K562 (cell line): ENCODE measurements around the gene IMMP2L. TPM values are rescaled to one million over a fixed set of nuclear protein-coding genes. Genes with fewer than 3 reads are reported as not detected.

Experiments used
- CBFA2T3 ChIP-seq: fragments of 450-650 bp; IDR thresholded peaks from 2 replicates; pipeline ENCODE4 v1.6.1; 2017
- CBX3 ChIP-seq, 2 experiments: IDR thresholded peaks; 1 replicate in 1 of 2; 2 replicates in 1 of 2; pipeline ENCODE4 v1.6.1; 2012; ENCODE audit warnings: inconsistent platforms in 2 of 2, low read length in 2 of 2, borderline replicate concordance in 1 of 2, control low read depth in 1 of 2
- CC2D1A ChIP-seq: fragments of 450-650 bp; IDR thresholded peaks from 2 replicates; pipeline ENCODE4 v1.6.1; 2017; ENCODE audit warnings: mild to moderate bottlenecking
- FOSL1 ChIP-seq: fragments of 200-800 bp; sonication (Bioruptor generic); conservative IDR thresholded peaks from 2 replicates; pipeline ENCODE4 v1.6.1; 2016; ENCODE audit warnings: missing genetic modification characterization, missing compliant biosample characterization
- FOXA3 ChIP-seq, 2 experiments: fragments of 450-650 bp in 1 of 2; sonication (generic) in 1 of 2; formaldehyde crosslinking; IDR thresholded peaks in 1 of 2; conservative IDR thresholded peaks in 1 of 2; 2 replicates each; pipeline versions ENCODE4 v1.4.0 to v1.8.0; 2020 to 2022; ENCODE audit warnings: mild to moderate bottlenecking in 2 of 2, missing genetic modification reagents in 1 of 2
- KLF6 ChIP-seq: fragments of 250-450 bp; sonication (Bioruptor Pico); IDR thresholded peaks from 2 replicates; pipeline ENCODE4 v1.4.0; 2020; ENCODE audit warnings: mild to moderate bottlenecking, moderate library complexity, borderline replicate concordance
- MAZ ChIP-seq, 2 experiments: fragments of 450-650 bp in 1 of 2; sonication (generic) in 1 of 2; formaldehyde crosslinking; IDR thresholded peaks in 1 of 2; conservative IDR thresholded peaks in 1 of 2; 2 replicates each; pipeline versions ENCODE4 v1.4.0 to v1.5.0; 2020; ENCODE audit warnings: mild to moderate bottlenecking in 1 of 2, missing genetic modification reagents in 1 of 2
- MTF1 ChIP-seq: fragments of 250-450 bp; sonication (Bioruptor Pico); IDR thresholded peaks from 2 replicates; pipeline ENCODE4 v1.9.0; 2021; ENCODE audit warnings: moderate library complexity, mild to moderate bottlenecking, inconsistent platforms, borderline replicate concordance
- MYBL2 ChIP-seq, 2 experiments: fragments of 450-650 bp in 1 of 2; sonication (generic) in 1 of 2; formaldehyde crosslinking in 1 of 2; IDR thresholded peaks; 2 replicates each; pipeline versions ENCODE4 v1.6.1 to v1.8.1; 2017 to 2022; ENCODE audit warnings: borderline replicate concordance in 1 of 2, inconsistent platforms in 1 of 2, low read depth in 1 of 2, mild to moderate bottlenecking in 1 of 2, missing genetic modification reagents in 1 of 2, moderate library complexity in 1 of 2
- NR4A1 ChIP-seq, 2 experiments: fragments of 250-450 bp in 1 of 2; fragments of 450-650 bp in 1 of 2; sonication (Bioruptor Pico) in 1 of 2; IDR thresholded peaks; 2 replicates each; pipeline versions ENCODE4 v1.4.0 to v1.6.1; 2016 to 2020; ENCODE audit warnings: mild to moderate bottlenecking in 2 of 2, missing compliant biosample characterization in 1 of 2, missing genetic modification characterization in 1 of 2, moderate library complexity in 1 of 2
- PCBP2 ChIP-seq: fragments of 200-400 bp; formaldehyde crosslinking; IDR thresholded peaks from 2 replicates; pipeline ENCODE4 v1.6.1; 2018; ENCODE audit warnings: low read length, low read depth, mild to moderate bottlenecking, moderate library complexity; ENCODE audit not compliant: poor library complexity, severe bottlenecking
- SETDB1 ChIP-seq: IDR thresholded peaks from one replicate; pipeline ENCODE4 v1.6.1; 2012; ENCODE audit warnings: low read length, control low read depth, inconsistent platforms
- WHSC1 ChIP-seq: IDR thresholded peaks from one replicate; pipeline ENCODE4 v1.6.1; 2012; ENCODE audit warnings: low read length, control low read depth, inconsistent platforms
- ZC3H4 ChIP-seq: sonication (generic); formaldehyde crosslinking; IDR thresholded peaks from 2 replicates; pipeline ENCODE4 v1.9.0; 2021; ENCODE audit warnings: missing genetic modification reagents, borderline replicate concordance
- ZNF224 ChIP-seq: sonication (generic); formaldehyde crosslinking; IDR thresholded peaks from 2 replicates; pipeline ENCODE4 v1.8.0; 2022; ENCODE audit warnings: mild to moderate bottlenecking, missing genetic modification reagents
- ZNF444 ChIP-seq: fragments of 250-450 bp; sonication (Bioruptor Pico); IDR thresholded peaks from 2 replicates; pipeline ENCODE4 v1.4.0; 2020; ENCODE audit warnings: mild to moderate bottlenecking, moderate library complexity
- ZNF778 ChIP-seq: fragments of 450-650 bp; formaldehyde crosslinking; IDR thresholded peaks from 2 replicates; pipeline ENCODE4 v1.4.0; 2020; ENCODE audit warnings: mild to moderate bottlenecking, moderate library complexity
- polyA plus RNA-seq, 8 experiments: library from polyadenylated mRNA; depleted of rRNA in 4 of 8; stranded (reverse) in 5 of 8; unstranded in 3 of 8; fragments of >200 nt; fragmentation: Nextera tagmentation in 2 of 8; fragmentation: Illumina TruSeq in 1 of 8; extraction: Ambion mirVana in 2 of 8; extraction: Trizol in 1 of 8; gene quantifications; 2 replicates each; pipeline versions ENCODE4 v1.2.1 to v1.2.3, GENCODE V29; 2011 to 2014; ENCODE audit warnings: inconsistent platforms in 1 of 8, missing spikeins in 1 of 8
- total RNA-seq, 7 experiments: library from RNA; depleted of rRNA in 6 of 7; stranded (reverse); fragments of >200 nt in 6 of 7; fragmentation: Illumina TruSeq in 2 of 7; extraction: Trizol in 2 of 7; gene quantifications; 2 replicates each; pipeline versions ENCODE4 v1.2.1 to v1.2.3, GENCODE V29; 2011 to 2021; ENCODE audit warnings: low replicate concordance in 1 of 7
- TF ChIP-seq, protein P1 (sequence below): conservative IDR thresholded peaks from 2 replicates; pipeline ENCODE4 v1.6.1; 2011; ENCODE audit warnings: low read depth, mild to moderate bottlenecking, low read length; ENCODE audit not compliant: control insufficient read depth
- TF ChIP-seq, protein P2 (sequence below): sonication (generic); IDR thresholded peaks from 2 replicates; pipeline ENCODE4 v1.6.1; 2016
- TF ChIP-seq, protein P3 (sequence below): fragments of 450-650 bp; IDR thresholded peaks from 2 replicates; pipeline ENCODE4 v1.6.1; 2016; ENCODE audit warnings: low read depth, mild to moderate bottlenecking, moderate library complexity
- TF ChIP-seq, protein P4 (sequence below): fragments of 250-450 bp; sonication (Bioruptor Pico); IDR thresholded peaks from 2 replicates; pipeline ENCODE4 v1.4.0; 2020; ENCODE audit warnings: mild to moderate bottlenecking

The IMMP2L gene
- total and polyA plus RNA-seq, 9 of the 15 experiments (the other 6 are each of a cell fraction or from before 2014, with no cell fraction given): 29.7 to 116 (median 53.0) TPM

DNA sequence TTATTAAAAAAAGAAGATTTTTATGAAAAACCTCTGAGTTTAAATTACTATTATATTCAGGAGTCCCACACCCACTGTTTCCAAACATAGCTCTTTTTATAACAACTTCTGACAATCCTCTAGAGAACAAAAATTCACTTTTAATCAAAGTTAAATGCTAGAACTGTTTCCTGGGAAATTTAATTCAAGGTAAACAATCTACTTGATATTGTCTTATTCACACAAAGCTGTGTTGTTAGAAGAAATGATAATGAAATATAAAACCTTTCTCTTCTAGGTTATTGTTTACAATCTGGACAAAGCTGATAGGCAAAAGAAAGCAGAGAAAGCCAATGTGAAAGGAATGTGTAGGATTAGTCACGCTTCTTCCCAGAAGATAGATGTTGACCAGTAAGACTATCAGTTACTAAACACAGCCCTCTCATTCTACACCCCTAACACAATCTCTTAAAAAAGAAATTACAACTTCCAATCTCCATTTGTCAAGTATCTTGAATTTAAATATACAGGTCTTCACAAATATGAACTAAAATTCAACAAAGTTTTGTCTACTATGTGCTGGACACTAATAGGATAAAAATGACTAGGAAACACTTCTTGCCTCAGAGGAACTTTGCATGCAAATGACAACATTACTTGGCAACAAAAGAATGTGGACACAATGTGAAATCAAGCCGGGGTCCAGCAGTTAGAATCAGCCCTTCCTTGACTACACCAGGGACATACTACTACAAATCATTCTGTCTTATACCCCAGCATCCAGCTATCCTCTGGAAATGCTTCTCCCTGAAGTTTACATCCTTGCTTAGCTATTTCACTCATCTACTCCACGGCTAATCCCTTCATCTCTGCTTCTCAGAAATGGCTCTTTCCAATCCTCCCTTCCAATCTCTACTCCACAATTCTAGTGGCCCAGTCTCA lies 123.7 kb downstream of the IMMP2L start (continued):
- TF ChIP-seq MTF1 (CRISPR knock-in tag) (no peak), ZNF224 (CRISPR knock-in tag) (no peak), ZNF778 (CRISPR knock-in tag) (no peak), MAZ (CRISPR knock-in tag; conservative IDR thresholded peaks at IDR 0.05 in 1 of 2, IDR thresholded peaks at IDR 0.05 in 1 of 2) (0 out of 4 replicates have a peak, but pooled peaks have one; percentile 16 to 35), ZNF444 (CRISPR knock-in tag) (no peak), ZC3H4 (CRISPR knock-in tag) (no peak), WHSC1 (no peak), MYBL2 (IDR thresholded peaks at IDR 0.05; ENCODE audit: low read depth) (peak; percentile 73), MYBL2 (CRISPR knock-in tag; IDR thresholded peaks at IDR 0.05; ENCODE audit: borderline replicate concordance) (no peak), CBFA2T3 (peak; percentile 99), KLF6 (CRISPR knock-in tag) (no peak), CBX3 (IDR thresholded peaks at IDR 0.05; ENCODE audit: borderline replicate concordance in 1 of 2, low read length in 2 of 2) (peak in 1 of 2 experiments; percentile 92; a peak in 1 of 3 replicates), PCBP2 (no peak), FOXA3 (CRISPR knock-in tag; conservative IDR thresholded peaks at IDR 0.05 in 1 of 2, IDR thresholded peaks at IDR 0.05 in 1 of 2) (peak in 1 of 2 experiments; percentile 84; a peak in 2 of 4 replicates), CC2D1A (peak; percentile 93), SETDB1 (no peak), FOSL1 (tag) (peak; percentile 99), NR4A1 (CRISPR knock-in tag; IDR thresholded peaks at IDR 0.05) (no peak), NR4A1 (tag; IDR thresholded peaks at IDR 0.05) (0 out of 2 replicates have a peak, but pooled peaks have one; percentile 35)
- TF ChIP-seq, protein P1, sequence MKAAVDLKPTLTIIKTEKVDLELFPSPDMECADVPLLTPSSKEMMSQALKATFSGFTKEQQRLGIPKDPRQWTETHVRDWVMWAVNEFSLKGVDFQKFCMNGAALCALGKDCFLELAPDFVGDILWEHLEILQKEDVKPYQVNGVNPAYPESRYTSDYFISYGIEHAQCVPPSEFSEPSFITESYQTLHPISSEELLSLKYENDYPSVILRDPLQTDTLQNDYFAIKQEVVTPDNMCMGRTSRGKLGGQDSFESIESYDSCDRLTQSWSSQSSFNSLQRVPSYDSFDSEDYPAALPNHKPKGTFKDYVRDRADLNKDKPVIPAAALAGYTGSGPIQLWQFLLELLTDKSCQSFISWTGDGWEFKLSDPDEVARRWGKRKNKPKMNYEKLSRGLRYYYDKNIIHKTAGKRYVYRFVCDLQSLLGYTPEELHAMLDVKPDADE: no peak
- TF ChIP-seq, protein P2, sequence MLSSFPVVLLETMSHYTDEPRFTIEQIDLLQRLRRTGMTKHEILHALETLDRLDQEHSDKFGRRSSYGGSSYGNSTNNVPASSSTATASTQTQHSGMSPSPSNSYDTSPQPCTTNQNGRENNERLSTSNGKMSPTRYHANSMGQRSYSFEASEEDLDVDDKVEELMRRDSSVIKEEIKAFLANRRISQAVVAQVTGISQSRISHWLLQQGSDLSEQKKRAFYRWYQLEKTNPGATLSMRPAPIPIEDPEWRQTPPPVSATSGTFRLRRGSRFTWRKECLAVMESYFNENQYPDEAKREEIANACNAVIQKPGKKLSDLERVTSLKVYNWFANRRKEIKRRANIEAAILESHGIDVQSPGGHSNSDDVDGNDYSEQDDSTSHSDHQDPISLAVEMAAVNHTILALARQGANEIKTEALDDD: peak; percentile 94
- TF ChIP-seq, protein P3, sequence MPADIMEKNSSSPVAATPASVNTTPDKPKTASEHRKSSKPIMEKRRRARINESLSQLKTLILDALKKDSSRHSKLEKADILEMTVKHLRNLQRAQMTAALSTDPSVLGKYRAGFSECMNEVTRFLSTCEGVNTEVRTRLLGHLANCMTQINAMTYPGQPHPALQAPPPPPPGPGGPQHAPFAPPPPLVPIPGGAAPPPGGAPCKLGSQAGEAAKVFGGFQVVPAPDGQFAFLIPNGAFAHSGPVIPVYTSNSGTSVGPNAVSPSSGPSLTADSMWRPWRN: peak; percentile 94
- TF ChIP-seq, protein P4, sequence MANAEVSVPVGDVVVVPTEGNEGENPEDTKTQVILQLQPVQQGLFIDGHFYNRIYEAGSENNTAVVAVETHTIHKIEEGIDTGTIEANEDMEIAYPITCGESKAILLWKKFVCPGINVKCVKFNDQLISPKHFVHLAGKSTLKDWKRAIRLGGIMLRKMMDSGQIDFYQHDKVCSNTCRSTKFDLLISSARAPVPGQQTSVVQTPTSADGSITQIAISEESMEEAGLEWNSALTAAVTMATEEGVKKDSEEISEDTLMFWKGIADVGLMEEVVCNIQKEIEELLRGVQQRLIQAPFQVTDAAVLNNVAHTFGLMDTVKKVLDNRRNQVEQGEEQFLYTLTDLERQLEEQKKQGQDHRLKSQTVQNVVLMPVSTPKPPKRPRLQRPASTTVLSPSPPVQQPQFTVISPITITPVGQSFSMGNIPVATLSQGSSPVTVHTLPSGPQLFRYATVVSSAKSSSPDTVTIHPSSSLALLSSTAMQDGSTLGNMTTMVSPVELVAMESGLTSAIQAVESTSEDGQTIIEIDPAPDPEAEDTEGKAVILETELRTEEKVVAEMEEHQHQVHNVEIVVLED: no peak
